Stimulated activated CD4-positive, alpha-beta T cell treated with anti-CD3 and anti-CD28 coated beads, Interleukin-2, amount 100 ng/mL, for 4 hours (primary cell): ENCODE data around the gene TOR2A.

ENCODE experiments used
- DNase-seq: peaks from one replicate; pipeline ENCODE4 v3.0.0-alpha.2; 2020; ENCODE audit warnings: low read depth

Gene TOR2A

DNA sequence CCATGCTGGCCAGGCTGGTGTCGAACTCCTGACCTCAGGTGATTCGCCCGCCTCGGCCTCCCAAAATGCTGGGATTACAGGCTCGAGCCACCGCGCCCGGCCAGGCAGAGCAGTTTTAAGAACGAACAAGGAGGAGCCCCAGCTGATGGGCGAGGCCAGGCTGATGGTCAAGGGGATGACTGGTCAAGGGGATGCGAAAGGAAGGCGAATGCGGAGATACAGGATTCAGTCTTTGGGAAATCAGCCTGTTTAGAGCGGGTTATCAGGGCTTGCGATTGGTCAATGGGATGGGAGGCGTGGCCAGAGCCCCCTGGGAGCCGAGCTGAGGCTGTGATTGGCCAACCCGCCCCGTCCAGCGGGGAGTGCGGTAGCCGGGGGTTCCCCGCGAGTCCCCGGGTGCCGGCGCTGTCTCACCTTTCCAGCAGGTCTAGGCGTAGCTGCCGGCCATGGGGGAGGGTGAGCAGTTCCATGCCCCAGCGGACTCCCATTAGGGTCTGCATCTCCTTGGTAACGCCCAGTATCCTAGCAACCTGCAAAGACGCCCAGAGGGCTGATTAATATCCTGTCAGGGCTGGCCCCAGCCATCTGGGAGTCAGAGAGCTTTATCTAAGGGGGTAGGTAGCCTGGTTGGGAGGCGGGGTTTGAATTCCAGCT lies 7.5 kb upstream of the TOR2A start:
- DNase-seq, result no peak

DNA sequence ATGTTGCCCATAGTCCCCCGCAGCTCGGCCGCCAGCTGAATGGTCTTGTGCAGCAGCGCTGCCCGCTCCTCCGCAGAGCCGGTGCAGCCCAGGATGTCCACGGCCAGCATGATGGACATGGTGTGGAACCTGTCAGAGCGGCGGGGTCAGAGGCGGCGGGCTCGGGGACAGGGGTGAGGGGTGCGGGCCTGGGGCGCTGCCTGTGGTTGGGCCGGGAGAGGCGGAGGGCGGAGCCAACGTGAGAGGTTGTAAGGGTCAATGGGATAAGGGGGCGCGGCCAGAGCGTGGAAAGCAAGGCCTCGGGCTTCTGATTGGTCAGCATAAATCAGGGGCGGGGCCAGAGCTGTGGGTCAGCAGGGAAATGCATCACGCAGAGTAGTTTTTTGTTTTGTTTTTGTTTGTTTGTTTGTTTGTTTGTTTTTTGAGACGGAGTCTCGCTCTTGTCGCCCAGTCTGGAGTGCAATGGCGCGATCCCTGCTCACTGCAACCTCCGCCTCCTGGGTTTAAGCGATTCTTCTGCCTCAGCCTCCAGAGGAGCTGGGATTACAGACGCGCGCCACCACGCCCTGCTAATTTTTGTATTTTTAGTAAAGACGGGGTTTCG lies 6.8 kb upstream of the TOR2A start:
- DNase-seq, result no peak

DNA sequence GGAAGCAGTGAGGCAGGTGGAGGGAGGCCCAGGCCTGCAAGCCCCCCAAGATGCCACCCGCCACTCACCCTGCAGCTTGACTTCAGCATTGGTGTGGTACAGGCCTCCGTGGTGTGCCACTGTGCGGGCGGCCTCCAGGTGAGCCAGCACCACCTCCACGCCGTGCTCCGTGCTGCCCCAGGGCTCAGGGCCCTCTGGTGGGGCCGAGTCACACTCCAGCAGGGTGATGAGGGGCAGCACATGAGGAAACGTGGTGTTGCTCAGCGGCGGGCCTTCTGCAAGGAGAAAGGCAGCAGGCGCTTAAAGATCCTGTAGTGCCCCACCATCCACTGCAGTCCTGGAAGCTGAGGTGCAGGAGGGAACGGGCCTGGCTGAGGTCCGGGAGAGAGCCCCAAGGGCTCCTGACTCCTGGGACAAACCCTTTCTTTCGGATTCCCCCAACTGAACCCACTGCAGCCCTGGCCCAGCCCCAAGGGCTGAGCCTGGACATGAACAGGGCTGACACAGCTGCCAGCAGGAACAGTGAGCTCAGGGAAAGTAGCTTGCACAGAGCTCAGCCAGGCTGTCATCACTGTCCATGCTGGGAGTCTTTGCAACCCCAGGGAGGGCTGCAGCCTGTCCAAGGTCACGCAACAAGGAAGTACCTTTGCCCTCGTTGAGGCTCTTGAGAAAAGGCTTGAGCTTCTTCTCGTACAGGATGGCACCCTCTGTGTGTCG lies 4.7 kb upstream of the TOR2A start:
- no peak for DNase-seq

DNA sequence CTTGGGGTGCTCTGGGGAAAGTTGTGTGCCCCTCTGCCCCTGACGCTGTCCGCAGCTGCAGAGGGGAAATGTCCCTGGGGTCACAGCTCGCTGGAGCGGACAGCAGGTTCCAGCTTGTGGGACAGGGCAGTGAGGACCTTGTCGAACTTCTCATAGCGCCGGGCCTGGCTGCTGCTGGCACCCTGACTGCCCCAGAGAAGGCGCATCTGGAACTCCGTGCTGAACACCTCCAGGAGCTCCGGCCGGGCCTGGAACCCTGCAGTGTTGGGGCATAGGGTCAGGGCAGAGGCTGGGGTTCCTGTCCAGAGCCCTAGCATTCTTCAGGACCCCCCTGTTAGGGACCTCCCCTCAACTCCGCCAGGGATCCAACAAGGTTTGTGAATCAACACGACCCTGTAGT lies 3.6 kb upstream of the TOR2A start:
- DNase-seq, result no peak

DNA sequence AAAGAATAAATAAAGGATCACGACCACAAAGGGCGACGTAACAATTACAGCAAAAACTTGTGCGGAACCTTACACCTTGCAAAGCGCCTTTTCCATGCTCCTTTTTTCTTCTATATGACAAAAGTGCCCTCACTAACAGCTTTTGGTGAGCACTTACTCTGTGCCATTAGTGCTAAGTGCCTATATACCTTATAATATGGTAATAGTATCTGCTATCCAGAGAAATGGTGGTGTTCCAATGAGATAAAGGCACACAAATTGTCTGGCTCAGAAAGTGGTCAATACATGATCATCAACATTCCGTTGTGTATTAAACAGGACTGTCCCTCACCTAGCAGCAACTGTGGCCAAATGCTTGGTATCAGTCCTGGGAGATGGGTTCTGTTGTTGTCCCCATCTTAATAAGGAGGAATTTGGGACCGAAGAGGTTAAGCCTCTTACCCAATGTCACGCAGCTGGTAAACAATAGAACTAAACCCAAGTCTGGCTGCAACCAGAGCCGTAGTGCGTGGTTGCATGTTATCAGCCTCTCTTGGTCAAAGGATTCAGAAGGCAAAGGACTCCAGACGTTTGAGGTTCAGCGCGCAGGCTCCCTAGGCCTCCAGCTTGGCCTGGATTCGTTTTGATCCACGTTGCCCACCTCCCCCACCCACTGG lies 564 bp upstream of the TOR2A start:
- no peak for DNase-seq

DNA sequence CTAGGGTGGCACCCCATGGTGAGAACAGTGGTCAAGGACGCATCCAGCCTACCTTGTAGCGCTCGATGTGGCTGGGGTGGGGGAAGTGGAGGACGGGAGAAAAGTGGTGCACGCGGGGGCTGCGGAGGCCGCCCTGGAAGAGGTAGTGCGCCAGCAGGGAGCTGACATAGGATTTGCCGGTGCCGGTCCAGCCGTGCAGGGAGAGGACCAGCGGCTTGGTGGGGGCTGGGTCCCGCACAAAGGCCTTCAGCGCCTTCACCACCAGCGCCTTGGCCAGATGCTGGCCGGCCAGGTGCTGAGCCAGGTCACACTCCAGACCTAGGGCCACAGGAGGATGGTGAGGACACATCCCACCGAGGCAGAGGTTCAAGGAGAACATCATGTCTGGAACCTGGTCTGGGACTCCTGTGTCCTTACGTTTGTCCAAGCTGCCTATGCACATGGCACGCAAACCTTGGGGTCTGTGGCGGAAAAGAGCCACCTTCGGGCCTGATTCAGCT lies 797 bp downstream of the TOR2A start:
- no peak for DNase-seq

DNA sequence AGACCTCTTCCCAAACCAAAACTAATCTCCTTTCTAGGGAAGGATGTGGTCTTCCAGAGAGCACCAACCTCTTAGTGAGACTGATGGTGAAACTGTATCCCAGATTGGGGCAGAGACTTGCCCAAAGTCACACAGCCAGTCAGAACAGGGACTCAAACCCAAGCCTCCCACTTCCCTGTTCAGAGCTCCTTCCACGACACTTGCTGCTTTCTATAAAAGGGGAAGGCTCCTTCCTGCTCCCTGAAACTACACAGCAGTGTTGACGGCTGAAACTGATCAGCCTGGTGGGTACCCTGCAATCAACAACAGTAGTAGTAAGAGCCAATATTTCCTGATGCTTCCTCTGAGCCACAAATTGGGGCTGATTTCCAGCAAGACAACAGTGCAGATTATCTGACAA lies 1.5 kb downstream of the TOR2A start:
- no peak for DNase-seq

DNA sequence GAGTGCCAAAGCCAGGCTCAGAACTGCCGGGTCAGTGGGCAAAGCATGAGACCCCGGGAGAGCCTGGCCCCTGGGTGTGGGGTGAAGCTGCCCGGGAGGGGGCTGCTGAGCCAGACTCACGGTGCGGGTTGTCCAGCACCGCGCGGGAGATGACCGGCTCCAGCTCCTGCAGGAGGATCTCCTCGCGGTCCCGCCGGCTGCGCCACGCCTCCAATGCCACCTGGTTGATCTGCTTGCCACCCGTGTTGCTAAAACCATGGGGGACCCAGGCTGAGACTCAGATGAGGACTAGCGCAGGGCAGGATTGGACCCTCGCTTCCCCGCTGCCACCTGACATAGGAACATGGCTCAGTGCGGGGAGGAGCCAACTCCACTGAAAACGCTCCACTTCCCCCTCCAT lies 2.6 kb downstream of the TOR2A start:
- DNase-seq, result no peak

DNA sequence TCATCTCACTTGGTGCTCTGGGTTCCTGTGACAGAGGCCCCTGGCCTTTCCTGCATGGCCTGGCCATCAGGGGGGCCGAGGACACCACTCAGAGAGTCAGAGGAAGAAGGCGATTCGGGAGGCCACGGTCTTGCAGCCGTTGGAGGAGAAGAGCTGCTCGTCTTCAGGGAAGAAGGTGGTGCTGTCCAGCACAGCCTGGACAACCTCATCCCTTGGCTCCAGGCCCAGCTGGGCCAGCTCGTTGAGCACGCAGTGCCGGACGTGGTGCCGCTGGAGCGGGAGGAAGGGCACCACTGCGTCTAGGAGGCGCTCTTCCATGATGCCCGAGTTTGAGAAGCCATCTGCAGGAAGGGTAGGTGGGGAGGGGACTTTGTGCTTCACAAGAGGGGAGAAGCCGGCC lies 3.2 kb downstream of the TOR2A start:
- no peak for DNase-seq

DNA sequence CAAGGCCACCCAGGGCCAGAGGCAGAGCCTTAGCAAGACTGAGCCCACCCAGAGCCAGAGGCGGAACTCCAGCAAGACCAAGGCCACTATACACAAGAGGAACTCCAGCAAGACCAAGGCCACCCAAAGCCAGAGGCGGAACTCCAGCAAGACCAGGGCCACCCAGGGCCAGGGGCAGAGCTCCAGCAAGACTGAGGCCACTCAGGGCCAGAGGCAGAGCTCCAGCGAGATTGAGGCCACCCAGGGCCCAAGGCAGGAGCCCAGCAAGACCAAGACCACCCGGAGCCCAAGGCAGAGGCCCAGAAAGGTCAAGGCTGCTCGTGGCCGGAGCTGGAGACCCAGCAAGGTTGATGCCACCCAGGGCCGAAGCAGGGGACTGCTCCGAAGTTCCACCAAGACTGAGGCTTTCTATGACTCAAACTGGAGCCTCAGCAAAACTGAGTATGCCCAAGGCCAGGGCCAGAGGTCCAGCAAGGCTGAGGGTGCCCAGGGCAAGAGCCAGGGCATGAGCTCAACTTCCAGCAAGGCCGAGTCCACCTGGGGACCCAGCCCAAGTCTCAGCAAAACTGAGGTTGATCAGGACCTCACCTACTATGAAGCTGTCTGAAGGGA lies 4.2 kb downstream of the TOR2A start:
- no peak for DNase-seq

DNA sequence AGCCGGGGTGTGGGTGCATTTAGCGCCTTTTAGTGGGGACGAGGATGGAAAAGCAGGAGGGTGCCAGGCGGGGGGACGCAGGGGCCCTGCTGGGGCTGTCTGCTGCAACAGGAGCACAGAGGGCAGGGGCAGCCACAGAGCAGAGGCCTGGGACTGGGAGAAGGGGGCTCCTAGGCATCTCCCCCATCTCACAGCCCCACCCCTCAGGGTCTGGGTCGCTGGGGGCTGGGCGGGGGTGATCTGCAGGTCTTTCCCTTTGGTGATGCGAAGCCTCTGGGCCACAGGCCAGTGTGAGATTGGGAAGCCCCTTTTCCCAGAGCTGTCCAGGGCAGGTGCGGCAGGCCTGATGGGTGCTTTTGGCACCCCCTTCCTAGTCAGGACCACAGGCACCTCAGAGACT lies 4.8 kb downstream of the TOR2A start:
- no peak for DNase-seq

DNA sequence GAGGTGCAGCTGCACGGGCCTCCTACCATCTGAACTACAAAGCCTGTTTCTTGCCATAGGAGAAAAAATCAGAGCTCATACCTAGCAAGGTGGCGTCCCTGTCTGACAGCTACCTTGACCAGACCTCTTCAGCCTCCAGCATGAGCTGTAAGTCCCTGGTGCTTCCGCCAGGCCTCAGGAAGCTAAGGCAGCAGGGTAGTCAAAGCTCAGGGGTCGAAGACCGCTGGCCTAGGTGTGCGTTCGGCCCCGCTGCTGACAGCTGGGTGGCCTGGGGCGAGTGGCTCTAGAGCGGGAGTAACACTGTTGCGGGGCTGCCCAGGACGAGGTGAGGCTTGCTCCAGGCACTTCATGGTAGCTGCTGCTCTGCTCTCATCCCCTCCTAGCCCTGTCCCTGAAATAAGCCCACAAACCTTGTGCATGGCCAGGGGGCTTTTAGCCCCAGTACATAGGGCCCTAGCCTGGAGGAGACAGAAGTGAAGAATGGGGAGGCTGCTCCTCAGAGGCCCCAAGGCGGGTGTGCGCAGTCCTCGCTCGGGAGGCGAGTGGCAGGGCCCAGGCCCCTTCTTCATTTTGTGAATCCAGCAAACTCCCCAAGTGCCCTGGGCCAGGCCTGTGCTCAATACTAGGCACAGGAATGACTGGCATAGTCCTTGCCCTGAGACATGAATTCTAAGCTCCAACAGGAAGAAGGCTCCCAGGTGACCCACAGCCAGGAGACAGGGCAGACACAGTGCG lies 5.4 kb downstream of the TOR2A start:
- no peak for DNase-seq

DNA sequence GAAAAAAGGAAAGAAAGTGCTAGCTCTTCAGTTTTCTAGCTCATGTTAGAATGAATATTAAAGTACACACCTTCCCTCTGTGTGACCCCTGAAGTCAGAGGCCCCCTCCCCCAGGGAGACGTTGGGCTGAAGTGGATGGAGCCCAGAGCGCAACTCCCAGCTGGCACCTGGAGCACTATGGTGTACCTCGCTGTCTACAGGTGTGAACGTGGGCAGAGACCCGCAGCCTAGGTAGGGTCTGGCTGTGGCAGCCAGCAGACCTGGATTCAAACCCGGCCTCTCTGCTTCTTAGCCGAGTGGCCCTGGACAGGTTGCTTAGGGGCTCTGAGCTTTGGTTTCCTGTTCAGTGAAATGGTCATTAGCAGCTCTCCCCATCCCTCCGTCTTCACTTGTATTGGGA lies 6.3 kb downstream of the TOR2A start:
- no peak for DNase-seq

DNA sequence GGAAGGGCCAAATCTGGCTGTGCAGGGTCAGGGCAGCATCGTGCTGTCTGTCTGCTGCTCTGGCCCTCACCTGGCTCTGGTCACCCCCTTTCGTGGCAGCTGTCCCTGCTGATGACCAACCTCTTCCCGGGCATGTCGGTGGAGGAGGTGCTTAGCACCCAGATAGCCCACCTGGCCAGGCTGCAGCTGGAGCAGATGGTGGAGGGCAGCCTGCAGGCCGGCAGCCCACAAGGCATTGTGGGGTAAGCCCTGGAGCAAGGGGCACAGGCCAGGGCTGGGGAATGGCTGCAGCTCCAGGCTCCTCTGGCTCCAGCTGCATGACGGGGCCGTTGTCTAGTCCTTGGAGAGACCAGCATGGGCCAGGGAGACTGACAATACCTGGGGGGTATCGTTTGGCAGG lies 8.2 kb downstream of the TOR2A start:
- no peak for DNase-seq

DNA sequence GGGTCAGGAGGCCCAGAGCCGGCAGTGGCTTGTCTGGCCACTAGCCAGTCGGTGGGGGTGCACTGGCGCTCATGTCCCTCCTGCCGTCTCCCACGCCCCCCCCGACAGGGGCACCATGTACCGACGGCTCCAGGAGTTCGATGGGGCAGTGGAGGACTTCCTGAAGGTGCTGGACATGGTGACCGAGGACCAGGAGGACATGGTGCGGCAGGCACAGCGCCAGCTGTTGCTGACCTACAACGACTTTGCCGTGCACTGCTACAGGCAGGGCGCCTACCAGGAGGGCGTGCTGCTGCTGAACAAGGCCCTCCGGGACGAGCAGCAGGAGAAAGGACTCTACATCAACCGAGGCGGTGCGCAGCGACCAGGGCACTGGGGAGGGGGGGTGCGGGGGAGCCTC lies 11.1 kb downstream of the TOR2A start:
- no peak for DNase-seq

DNA sequence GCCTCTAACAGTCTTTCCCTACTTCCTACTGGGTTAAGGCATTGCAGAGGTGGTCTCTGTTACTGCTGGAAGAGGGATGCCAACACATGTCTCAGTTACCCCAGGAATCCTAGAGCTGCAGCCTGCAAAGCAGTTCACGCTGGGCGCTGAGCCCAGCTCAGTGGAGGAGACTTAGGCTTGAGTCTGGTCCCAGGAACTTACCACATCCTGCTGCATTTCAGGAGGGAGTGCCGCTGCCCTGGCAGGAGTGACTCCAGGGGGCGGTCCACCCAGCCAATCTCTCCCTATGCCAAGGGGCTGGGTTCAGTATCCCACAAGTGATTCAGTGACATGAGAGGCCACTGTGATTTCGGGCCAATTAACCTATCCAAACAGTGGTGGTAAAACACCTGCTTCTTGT lies 11.7 kb downstream of the TOR2A start:
- no peak for DNase-seq

DNA sequence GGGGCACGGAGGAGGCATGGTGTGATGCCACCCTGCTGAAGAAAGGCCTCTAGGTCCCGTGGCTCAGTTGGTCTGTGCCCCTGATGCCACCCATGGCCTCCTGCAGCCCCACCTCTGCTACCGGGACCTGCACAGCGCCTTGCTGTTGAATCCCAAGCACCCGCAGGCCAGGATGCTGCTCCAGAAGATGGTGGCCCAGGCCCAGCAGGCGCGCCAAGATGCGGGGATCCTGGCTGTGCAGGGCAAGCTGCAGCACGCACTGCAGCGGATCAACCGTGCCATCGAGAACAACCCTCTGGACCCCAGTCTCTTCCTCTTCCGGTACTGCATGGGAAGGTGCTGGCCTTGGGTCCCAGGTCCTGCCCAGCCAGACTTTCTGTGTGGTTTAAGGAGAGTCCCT lies 12.1 kb downstream of the TOR2A start:
- DNase-seq, result no peak

DNA sequence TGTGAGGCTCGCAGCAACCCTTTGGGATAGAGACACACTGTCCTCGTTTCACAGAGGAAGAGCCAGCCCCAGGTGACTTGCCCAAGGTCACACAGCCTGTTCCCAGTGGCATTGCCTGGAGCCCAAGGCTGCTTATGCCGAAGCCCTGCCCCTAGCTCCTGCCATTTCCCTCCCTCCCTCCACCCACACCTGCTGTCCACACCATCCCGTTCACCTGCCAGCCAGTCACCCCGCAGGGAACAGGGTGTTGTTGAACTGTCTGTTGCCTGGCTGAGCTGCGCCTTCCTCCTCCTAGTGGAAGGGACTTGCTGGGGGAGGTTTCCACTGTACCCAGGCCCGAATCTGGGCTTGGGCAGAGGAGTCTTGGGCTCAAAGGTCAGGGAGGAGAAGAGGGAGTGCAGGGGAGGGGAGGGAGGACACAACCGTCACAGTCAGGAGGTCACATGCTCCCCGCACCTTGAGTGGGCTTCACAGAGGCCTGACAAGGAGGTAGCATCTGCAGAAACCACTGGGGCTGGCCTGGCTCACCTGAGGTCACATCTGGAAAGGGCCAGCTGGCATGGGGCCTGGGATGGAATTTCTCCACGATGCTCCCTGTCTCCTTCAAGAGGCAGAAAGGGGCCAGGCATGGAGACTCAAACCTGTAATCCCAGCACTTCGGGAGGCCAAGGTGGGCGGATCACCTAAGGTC lies 12.9 kb downstream of the TOR2A start:
- DNase-seq, result no peak

DNA sequence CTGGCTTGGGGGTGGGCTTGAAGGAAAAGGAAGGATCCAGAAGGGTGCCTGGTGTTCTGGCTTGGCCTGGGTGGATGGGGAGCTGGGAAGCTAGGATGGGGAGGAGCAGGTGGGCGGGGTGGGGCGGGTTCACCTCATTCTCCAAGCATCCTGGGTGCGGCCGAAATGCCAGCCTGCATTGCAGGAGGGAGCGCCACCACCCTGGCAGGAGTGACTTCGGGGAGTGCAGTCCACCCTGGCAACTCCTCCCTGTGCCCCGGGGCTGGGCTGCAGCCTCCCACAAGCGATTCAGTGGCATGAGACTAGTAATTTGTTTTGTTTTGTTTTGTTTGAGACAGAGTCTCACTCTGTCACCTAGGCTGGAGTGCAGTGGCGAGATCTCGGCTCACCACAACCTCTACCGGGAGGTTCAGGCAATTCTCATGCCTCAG lies 13.7 kb downstream of the TOR2A start:
- DNase-seq, result no peak

DNA sequence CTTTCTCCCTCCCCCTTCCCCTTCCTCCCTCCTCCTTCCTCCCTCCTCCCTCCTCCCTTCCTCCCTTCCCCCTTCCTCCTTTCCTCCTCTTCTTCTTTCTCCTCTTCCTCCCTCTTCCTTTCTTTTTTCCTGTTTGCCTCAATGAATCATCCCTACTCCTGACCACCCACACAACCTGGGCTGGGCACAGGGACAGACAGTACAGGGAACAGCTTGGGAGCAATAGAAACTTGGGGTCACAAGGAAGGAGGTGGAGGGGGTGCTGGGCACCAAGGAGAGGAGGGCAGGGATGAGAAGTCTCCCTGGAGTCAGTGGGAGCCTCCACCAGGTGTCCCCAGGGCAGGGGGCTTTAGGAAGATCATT lies 14.2 kb downstream of the TOR2A start:
- DNase-seq, result no peak
